Astrocyte (in vitro differentiated cells and primary cell): ENCODE results near the gene PTAFR.

Experiments
- CTCF ChIP-seq: IDR thresholded peaks from 2 replicates; pipeline ENCODE4 v1.5.1; 2011; ENCODE audit warnings: low read depth, mild to moderate bottlenecking, inconsistent platforms, low read length, moderate library complexity; ENCODE audit not compliant: insufficient read depth
- EZH2 ChIP-seq: IDR thresholded peaks from 2 replicates; pipeline ENCODE4 v1.6.1; 2012; ENCODE audit warnings: mild to moderate bottlenecking, low read length, inconsistent platforms; ENCODE audit not compliant: insufficient read depth

DNA sequence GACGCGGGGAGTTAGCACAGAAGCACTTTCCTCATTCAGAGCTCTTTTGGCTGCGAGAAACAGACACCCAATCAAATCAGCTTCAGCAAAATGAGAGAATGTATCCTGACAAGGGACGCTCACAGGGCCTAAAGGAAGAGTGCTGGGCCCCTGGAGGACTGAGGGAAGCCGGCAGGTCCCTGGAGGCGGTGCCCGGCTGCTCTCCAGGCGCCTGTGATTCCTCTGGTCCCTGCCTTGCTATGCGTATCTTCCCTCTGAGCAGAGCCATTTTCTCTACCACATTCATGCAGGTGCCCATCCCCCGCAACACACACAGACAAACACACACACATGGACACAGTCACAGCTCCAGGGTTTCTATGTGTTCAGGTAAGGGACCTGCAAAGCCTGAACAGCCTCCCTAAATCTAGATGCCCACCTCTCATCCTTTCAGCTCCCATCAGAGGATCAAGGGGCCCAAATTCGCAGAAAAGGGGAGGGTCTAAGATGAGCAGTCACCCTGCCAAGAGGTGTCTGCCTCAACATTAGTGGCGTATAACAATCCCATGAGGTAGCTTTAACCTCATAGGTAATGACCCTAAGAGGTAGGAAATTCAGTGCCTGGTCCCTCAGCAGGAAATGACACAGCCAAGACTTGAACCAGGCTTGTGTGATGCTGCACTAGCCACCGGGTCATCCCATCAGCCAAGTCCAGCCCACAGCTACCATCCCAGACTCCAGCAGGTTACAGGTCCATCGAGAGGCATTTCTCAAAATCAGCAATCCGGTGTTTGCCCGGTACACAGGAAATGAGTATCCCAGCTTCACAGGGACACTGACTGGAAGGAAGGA, 29.0 kb downstream of the PTAFR start:
- TF ChIP-seq CTCF (no peak), EZH2 (no peak)
